GM06990 (cell line): ENCODE measurements around the gene TCF3.

Experiments
- DNase-seq: peaks from one replicate; pipeline ENCODE4 v3.0.0-alpha.2; 2011; ENCODE audit not compliant: insufficient read length; ENCODE audit errors: extremely low read depth
- H3K27me3 ChIP-seq: replicated peaks from 2 replicates; pipeline ENCODE4 v1.6.0; 2011; ENCODE audit warnings: low read length; ENCODE audit not compliant: control insufficient read depth, insufficient read depth
- H3K36me3 ChIP-seq: 2 replicates; pipeline ENCODE4 v1.5.1; 2011; ENCODE audit warnings: low read length; ENCODE audit not compliant: control insufficient read depth, insufficient read depth
- H3K4me3 ChIP-seq: replicated peaks from 2 replicates; pipeline ENCODE4 v1.5.1; 2011; ENCODE audit warnings: low read depth, mild to moderate bottlenecking, control low read depth, low read length
- TF ChIP-seq, protein P1 (sequence below): IDR thresholded peaks from 2 replicates; pipeline ENCODE4 v1.5.1; 2011; ENCODE audit warnings: low read length, control low read depth, mild to moderate bottlenecking, inconsistent platforms; ENCODE audit not compliant: insufficient read depth, poor library complexity, severe bottlenecking

The TCF3 gene

DNA sequence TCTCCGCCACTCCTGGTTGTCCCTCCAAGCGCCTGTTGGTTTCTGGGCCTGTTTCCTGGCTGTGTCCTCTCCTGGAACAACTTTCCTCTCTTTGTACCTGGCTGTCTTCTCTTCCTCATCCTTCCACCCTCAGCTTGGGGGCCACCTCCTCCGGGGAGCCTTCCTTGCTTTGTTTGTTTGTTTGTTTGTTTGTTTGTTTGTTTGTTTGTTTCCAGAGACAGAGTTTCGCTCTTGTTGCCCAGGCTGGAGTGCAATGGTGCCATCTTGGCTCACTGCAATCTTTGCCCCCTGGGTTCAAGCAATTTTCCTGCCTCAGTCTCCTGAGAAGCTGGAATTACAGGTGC, 6.6 kb upstream of the TCF3 start:
- no peak for DNase-seq
- H3K27me3 ChIP-seq, result no peaks in the 10 kb centered on the region
- no peaks in the 10 kb centered on the region for H3K36me3 ChIP-seq
- H3K4me3 ChIP-seq, result no peak overlapping the region
- TF ChIP-seq, protein P1, sequence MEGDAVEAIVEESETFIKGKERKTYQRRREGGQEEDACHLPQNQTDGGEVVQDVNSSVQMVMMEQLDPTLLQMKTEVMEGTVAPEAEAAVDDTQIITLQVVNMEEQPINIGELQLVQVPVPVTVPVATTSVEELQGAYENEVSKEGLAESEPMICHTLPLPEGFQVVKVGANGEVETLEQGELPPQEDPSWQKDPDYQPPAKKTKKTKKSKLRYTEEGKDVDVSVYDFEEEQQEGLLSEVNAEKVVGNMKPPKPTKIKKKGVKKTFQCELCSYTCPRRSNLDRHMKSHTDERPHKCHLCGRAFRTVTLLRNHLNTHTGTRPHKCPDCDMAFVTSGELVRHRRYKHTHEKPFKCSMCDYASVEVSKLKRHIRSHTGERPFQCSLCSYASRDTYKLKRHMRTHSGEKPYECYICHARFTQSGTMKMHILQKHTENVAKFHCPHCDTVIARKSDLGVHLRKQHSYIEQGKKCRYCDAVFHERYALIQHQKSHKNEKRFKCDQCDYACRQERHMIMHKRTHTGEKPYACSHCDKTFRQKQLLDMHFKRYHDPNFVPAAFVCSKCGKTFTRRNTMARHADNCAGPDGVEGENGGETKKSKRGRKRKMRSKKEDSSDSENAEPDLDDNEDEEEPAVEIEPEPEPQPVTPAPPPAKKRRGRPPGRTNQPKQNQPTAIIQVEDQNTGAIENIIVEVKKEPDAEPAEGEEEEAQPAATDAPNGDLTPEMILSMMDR, result no peak

DNA sequence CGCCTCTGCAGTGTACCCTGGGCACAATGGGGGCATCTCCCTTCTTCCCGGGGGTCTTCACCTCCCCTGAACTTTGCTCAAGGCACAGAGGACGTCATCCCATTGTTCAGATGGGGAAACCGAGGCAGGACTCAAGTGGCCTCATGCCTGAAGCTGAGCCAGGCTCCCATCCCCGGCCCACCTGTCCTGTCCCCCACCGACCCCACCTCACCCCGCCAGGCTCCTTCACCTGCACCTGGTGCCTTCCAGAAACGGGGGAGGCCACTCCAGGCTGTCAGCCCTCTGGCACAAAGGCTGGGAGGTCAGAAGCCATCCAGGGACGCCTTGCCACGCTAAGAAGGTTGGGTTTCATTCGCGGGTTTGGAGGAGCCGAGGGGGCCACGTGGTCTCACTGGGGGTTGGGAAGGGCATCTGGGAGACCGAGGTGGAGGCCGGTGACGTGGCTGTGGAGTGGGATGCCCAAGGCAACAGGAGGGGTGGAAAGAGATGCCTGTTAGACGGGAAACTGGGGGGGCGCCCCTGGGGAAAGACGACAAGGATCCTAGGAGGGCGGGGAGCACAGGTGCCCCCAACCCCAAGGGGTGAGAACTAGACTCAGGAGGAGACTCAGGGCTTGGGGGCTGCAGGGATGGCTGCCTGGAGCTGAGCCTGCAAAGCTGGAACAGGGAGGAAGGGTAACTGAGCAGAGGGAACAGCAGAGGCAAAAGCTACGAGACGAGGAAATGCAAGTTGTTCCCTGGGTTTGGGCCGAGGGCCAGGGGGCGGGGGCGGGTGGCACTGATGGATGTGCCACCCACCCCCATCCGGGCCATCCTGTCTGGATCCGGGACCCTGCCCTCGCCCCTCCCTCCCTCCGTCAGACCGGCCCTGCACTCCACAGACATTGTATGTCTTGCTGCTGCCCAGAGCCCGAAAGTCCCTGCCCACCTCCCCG, 6.0 kb upstream of the TCF3 start:
- Histone ChIP-seq H3K27me3 (no peaks in the 10 kb centered on the region), H3K4me3 (no peak overlapping the region), H3K36me3 (no peaks in the 10 kb centered on the region)
- TF ChIP-seq, protein P1, result no peak
- DNase-seq, result no peak

DNA sequence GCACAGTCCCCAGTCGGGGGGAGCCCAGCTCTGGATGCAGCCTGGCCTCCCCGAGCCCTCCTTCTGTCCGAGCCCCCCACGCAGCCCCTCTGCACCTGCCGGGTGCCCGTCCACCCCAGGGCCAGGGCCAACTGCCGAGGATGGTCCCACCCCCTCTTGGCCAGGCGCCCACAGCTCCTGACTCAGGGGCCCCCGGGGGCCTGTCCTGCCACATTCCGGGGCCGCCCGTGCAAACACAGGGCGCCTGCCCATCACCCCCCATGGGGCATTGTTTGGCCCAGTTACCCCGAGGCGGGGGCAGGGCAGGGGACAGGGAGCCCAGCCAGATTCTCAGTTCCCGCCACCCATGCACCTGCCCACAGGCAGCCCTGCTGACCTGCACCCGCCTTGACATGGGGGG, 5.3 kb upstream of the TCF3 start:
- no peak overlapping the region for H3K4me3 ChIP-seq
- H3K27me3 ChIP-seq, result no peaks in the 10 kb centered on the region
- TF ChIP-seq, protein P1, result no peak
- no peaks in the 10 kb centered on the region for H3K36me3 ChIP-seq
- DNase-seq, result no peak

DNA sequence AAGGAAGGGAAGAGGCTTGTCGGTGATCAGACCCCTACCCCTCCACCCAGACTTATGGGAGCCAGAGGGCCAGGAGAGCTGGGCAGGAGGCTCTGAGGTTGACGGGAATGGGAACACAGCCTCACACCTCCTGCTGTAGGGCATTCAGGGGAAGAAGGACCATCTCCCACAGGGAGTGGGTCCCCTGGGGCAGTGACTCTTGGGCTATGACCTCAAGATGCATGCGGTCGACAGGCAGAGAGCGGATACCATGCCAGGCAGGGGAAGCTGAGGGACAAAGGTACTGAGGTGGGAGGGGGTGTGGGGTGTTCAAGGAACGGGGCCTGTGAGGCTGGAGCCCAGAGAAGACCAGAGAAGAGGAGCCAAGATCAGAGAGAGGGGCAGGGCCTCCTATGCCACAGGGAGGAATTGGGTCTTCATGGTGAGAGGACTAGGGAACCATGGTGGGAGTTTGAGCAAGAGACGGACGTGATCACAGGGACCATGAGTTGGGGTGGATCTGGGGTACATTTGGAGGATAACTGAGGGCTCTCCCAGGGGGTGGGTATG, 4.6 kb upstream of the TCF3 start:
- TF ChIP-seq, protein P1, result no peak
- no peaks in the 10 kb centered on the region for H3K27me3 ChIP-seq
- no peak for DNase-seq
- H3K36me3 ChIP-seq, result no peaks in the 10 kb centered on the region
- no peak overlapping the region for H3K4me3 ChIP-seq

DNA sequence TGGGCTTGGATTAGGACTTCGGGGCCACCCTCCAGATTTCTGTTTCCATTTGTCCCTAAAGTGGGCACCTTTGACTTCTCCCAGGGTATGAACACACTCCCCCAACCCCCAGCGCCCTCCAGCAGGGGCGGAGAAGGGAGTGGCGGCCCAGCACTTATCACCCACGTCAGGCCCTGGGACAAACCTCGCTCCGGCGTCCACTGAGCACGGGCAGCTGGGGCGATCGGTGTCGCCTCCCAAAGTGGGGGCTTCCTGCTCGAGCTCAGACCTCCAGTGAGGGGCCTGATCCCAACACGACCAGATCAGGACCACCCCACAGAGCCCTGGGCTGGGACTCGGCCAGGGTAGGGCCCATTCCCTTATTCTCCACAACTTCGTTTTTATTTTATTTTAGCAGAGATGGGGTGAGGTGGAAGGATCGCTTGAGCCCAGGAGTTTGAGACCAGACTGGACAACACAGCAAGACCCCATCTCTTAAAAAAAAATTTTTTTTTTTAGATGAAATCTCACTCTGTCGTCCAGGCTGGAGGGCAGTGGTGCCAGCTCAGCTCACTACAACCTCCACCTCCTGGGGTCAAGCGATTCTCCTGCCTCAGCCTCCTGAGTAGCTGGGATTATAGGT, 3.7 kb upstream of the TCF3 start:
- no peaks in the 10 kb centered on the region for H3K27me3 ChIP-seq
- no peak for DNase-seq
- TF ChIP-seq, protein P1, result no peak
- H3K4me3 ChIP-seq, result no peak overlapping the region
- H3K36me3 ChIP-seq, result no peaks in the 10 kb centered on the region
